ENCODE data around the gene TMC2. TPM values are rescaled to one million over a fixed set of nuclear protein-coding genes. Genes with fewer than 3 reads are reported as not detected.

TMC2 gene
- total RNA-seq, 4 donors from 2014 or later: 0.15 to 0.35 TPM; not detected in 2

DNA sequence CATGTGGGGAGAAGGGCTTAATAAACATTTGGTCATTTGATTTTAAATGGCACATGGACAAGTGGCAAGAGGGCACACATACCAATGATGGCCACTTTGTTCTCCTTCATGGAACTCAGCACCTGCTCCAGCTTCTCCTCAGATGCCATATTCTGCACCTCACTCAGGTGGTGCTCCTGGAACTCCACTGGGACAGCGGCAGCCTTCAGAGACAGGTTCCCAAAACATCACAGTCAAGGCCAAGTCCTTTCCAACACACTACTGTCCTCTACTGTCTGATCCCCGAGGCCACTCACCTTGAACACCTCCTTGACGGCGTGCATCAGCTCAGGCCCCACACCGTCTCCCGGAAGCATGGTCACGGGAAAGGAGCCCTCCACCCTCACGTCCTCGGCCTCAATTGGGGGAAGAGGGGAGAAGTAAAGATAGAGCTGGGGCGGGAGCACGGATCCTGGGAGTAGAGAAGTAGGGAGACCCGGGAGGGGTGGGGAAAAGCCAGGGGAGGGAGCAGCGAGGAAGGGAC is 127.1 kb downstream of the TMC2 start:
- H3K4me3 ChIP-seq: peak overlapping the region; percentile 73 to 79
- TF ChIP-seq POLR2A (IDR thresholded peaks at IDR 0.05): no peak
- no peaks in the 10 kb centered on the region for H3K27me3 ChIP-seq
- no peak for ATAC-seq
- no peaks in the 10 kb centered on the region for H3K9me3 ChIP-seq
- peak overlapping the region; percentile 82 to 94 (median 90) for H3K27ac ChIP-seq
- peaks cover 0 to 45% of the 10 kb centered on the region in 2 donors for H3K36me3 ChIP-seq
- 10 to 20% methylated on average over 1 to 12 of the region's 13 CpGs for WGBS, 2 donors (ENCODE audit: low coverage in 1 of 2)
- peaks cover 0 to 26% (median 10%) of the 10 kb centered on the region in 3 donors for H3K4me1 ChIP-seq

DNA sequence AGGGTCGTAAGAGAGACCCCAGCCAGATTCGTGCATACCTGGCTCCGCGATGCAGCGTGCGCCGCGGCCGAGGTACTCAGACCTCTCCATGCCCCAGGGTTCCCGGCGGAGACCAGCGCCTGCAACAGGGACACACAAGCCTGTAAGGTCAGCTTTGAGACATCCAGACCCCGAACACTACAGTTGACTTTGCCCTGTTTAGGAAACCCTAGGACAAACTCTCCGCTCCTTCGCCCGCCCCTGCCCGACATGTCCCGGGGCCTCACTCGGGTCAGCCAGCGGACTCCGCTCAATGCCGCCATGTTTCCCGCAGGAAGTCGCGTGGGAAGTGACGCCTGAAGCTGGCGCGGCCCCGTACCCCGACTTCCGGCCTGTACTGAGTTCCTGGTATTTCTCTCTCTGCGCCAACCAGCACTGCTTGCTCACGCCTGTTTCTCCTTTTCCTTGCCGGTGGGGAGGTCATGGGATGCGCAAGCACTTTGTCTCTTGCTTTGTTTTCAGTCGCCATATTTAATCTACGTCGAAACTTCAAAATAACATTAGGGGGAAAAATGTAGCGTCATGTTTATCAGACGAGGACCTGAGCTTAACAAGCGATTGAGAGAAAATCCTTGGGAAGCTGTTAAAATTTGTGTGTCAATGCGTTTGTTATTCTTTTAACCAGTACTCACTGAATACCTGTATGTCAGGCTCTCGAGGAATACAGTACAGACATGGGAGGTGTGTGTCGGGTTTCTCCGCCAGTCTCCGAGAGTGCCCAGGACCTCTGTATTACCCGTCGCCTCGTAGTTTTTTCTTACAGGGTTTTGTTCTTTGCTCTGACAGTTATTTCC is 127.7 kb downstream of the TMC2 start, which contains the start of gene IDH3B:
IDH3B (minus strand) TSS at position 330 of the 833 bp plus-strand sequence; CDS start at position 302, 28 bp downstream.
- no peaks in the 10 kb centered on the region for H3K27me3 ChIP-seq
- ATAC-seq: peak; percentile 99
- H3K27ac ChIP-seq: peak within 1 kb of the TSS; percentile 82 to 94 (median 90)
- 1 to 6% methylated on average over 28 to 30 of the region's 49 CpGs for WGBS, 2 donors (ENCODE audit: low coverage in 1 of 2)
- H3K4me3 ChIP-seq: peak within 1 kb of the TSS; percentile 73 to 79
- H3K9me3 ChIP-seq: no peaks in the 10 kb centered on the region
- peaks cover 0 to 38% of the 10 kb centered on the region in 2 donors for H3K36me3 ChIP-seq
- TF ChIP-seq EP300 (IDR thresholded peaks at IDR 0.05) (no peak), POLR2A (IDR thresholded peaks at IDR 0.05) (peak; percentile 53 to 76), POLR2AphosphoS5 (IDR thresholded peaks at IDR 0.05) (peak; percentile 96)
- TF ChIP-seq, protein P1, sequence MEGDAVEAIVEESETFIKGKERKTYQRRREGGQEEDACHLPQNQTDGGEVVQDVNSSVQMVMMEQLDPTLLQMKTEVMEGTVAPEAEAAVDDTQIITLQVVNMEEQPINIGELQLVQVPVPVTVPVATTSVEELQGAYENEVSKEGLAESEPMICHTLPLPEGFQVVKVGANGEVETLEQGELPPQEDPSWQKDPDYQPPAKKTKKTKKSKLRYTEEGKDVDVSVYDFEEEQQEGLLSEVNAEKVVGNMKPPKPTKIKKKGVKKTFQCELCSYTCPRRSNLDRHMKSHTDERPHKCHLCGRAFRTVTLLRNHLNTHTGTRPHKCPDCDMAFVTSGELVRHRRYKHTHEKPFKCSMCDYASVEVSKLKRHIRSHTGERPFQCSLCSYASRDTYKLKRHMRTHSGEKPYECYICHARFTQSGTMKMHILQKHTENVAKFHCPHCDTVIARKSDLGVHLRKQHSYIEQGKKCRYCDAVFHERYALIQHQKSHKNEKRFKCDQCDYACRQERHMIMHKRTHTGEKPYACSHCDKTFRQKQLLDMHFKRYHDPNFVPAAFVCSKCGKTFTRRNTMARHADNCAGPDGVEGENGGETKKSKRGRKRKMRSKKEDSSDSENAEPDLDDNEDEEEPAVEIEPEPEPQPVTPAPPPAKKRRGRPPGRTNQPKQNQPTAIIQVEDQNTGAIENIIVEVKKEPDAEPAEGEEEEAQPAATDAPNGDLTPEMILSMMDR (IDR thresholded peaks at IDR 0.05): peak in 1 of 4 experiments; percentile 17
- H3K4me1 ChIP-seq: peaks cover 0 to 26% (median 10%) of the 10 kb centered on the region in 3 donors

DNA sequence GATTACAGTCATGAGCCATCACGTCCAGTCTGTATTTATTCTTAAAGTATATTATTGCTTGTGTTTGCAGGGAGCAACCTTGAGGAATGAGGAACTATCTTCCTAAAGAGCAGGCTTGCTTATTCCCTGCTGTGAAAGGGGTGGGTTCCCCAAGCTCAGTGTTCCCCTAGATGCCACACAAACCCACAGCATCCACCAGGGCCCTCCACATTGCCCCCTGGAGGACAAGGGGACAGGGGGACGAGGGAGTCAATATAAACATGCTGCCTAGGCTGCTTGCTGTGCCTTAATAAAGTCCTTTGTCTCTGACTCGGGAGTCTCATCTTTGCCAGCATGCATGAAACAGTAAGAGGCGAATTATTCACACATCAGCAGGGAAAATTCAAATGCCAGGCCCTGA is 135.6 kb downstream of the TMC2 start:
- 0 to 20% methylated on average over 2 of the region's 4 CpGs for WGBS, 2 donors (ENCODE audit: low coverage in 1 of 2)
- no peak overlapping the region for H3K4me3 ChIP-seq
- H3K27ac ChIP-seq: no peak overlapping the region
- H3K36me3 ChIP-seq: no peaks in the 10 kb centered on the region
- H3K9me3 ChIP-seq: no peaks in the 10 kb centered on the region
- H3K27me3 ChIP-seq: no peaks in the 10 kb centered on the region
- H3K4me1 ChIP-seq: no peaks in the 10 kb centered on the region
- no peak for ATAC-seq
- no peak for TF ChIP-seq POLR2A (IDR thresholded peaks at IDR 0.05)
- no peak for TF ChIP-seq POLR2AphosphoS5 (IDR thresholded peaks at IDR 0.05)
- TF ChIP-seq, protein P1 (IDR thresholded peaks at IDR 0.05): no peak

DNA sequence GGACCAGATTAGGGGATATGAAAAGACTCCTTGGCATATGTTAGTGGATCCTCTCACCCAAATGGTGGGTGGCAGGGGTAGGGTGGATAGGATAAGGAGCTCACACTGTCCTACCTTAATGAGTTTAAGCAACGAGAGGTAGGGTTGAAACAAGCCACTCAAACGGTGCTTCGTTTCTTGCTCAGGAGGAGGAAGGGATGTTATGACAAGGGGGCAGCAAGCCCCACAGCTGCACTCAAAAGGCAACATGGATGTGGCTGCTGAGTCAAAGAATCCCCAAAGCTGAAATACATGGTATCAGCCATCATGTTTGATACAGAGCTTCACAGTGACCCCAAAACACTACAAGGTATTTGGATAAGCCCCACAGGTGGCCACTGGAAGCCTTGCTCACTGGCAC is 136.1 kb downstream of the TMC2 start:
- H3K4me1 ChIP-seq: no peaks in the 10 kb centered on the region
- ATAC-seq: no peak
- no peak overlapping the region for H3K27ac ChIP-seq
- H3K27me3 ChIP-seq: no peaks in the 10 kb centered on the region
- no peaks in the 10 kb centered on the region for H3K36me3 ChIP-seq
- H3K9me3 ChIP-seq: no peaks in the 10 kb centered on the region
- no peak overlapping the region for H3K4me3 ChIP-seq
- WGBS, 2 donors (ENCODE audit: low coverage in 1 of 2): 44 to 78% methylated on average over 3 of the region's 3 CpGs
- TF ChIP-seq POLR2A (IDR thresholded peaks at IDR 0.05) (no peak), EP300 (IDR thresholded peaks at IDR 0.05) (no peak), POLR2AphosphoS5 (IDR thresholded peaks at IDR 0.05) (no peak)
- TF ChIP-seq, protein P1 (IDR thresholded peaks at IDR 0.05): no peak

DNA sequence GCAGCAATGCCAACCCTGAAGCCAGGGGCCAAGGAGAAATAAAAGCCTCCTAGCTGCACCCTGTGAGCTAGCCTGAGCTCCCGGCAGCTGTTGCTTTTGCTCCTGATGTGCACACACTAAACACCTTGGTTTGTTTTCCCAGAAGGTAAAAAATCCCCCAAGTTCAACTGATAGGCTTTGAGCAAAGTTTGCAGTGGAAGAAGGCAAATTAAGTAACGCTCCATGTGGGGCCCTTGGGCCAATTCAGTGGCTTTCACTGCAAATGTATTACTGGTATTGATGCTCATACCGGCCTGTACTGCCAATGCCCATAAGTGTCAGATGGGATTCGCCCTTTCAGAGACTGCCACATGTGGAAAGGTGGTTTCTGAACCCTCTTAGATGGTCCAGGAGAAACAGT is 137.1 kb downstream of the TMC2 start:
- Histone ChIP-seq H3K36me3 (no peaks in the 10 kb centered on the region), H3K9me3 (no peaks in the 10 kb centered on the region), H3K27me3 (no peaks in the 10 kb centered on the region), H3K27ac (no peak overlapping the region), H3K4me1 (no peaks in the 10 kb centered on the region), H3K4me3 (no peak overlapping the region)
- no peak for ATAC-seq
- 70 to 89% methylated on average over 2 to 3 of the region's 4 CpGs for WGBS, 2 donors (ENCODE audit: low coverage in 1 of 2)
- TF ChIP-seq, protein P1 (IDR thresholded peaks at IDR 0.05): no peak
- no peak for TF ChIP-seq EP300 (IDR thresholded peaks at IDR 0.05)
- no peak for TF ChIP-seq POLR2AphosphoS5 (IDR thresholded peaks at IDR 0.05)
- TF ChIP-seq POLR2A (IDR thresholded peaks at IDR 0.05): no peak
